Measurements from ENCODE around the gene MEA1. TPM values are rescaled to one million over a fixed set of nuclear protein-coding genes. Genes with fewer than 3 reads are reported as not detected.

The MEA1 gene
- total and polyA plus RNA-seq, 4 donors: 31.5 to 109 (median 106) TPM

GRCh38 chr6:42996513-42996912 lies 17.2 kb downstream of the MEA1 start:
- peak in 1 of 6 donors; percentile 15 for DNase-seq (ENCODE audit: low read depth in 4 of 6, low spot score in 6 of 6)
- H3K27ac ChIP-seq (ENCODE audit: low read depth, low read length): no peak overlapping the region
- H3K9me3 ChIP-seq (ENCODE audit: control insufficient read depth, insufficient read depth, low read length): no peaks in the 10 kb centered on the region
- peaks cover 18% of the 10 kb centered on the region for H3K36me3 ChIP-seq (ENCODE audit: control insufficient read depth, insufficient read depth, low read length)
- H3K4me3 ChIP-seq (ENCODE audit: low read depth, low read length): no peak overlapping the region
- H3K27me3 ChIP-seq (ENCODE audit: control insufficient read depth, insufficient read depth, low read length): no peaks in the 10 kb centered on the region
- no peaks in the 10 kb centered on the region for H3K4me1 ChIP-seq (ENCODE audit: control insufficient read depth, insufficient read depth, low read length)

- H3K27ac ChIP-seq (ENCODE audit: low read depth, low read length): no peak overlapping the region
- peaks cover 22% of the 10 kb centered on the region for H3K36me3 ChIP-seq (ENCODE audit: control insufficient read depth, insufficient read depth, low read length)
- no peak overlapping the region for H3K4me3 ChIP-seq (ENCODE audit: low read depth, low read length)
- 100% methylated on average over 1 of the region's 2 CpGs for WGBS (ENCODE audit: insufficient coverage)
- no peaks in the 10 kb centered on the region for H3K27me3 ChIP-seq (ENCODE audit: control insufficient read depth, insufficient read depth, low read length)
- no peaks in the 10 kb centered on the region for H3K9me3 ChIP-seq (ENCODE audit: control insufficient read depth, insufficient read depth, low read length)
- DNase-seq (ENCODE audit: low read depth in 4 of 6, low spot score in 6 of 6): no peak
- no peaks in the 10 kb centered on the region for H3K4me1 ChIP-seq (ENCODE audit: control insufficient read depth, insufficient read depth, low read length)
Measured at GRCh38 chr6:42993445-42993844, 20.3 kb downstream of the MEA1 start.

GRCh38 chr6:42989923-42990322 lies 23.8 kb downstream of the MEA1 start:
- no peaks in the 10 kb centered on the region for H3K27me3 ChIP-seq (ENCODE audit: control insufficient read depth, insufficient read depth, low read length)
- DNase-seq (ENCODE audit: low read depth in 4 of 6, low spot score in 6 of 6): no peak
- no peaks in the 10 kb centered on the region for H3K9me3 ChIP-seq (ENCODE audit: control insufficient read depth, insufficient read depth, low read length)
- WGBS (ENCODE audit: insufficient coverage): 61% methylated on average over 5 of the region's 5 CpGs
- peaks cover 16% of the 10 kb centered on the region for H3K4me1 ChIP-seq (ENCODE audit: control insufficient read depth, insufficient read depth, low read length)
- no peak overlapping the region for H3K27ac ChIP-seq (ENCODE audit: low read depth, low read length)
- peaks cover 30% of the 10 kb centered on the region for H3K36me3 ChIP-seq (ENCODE audit: control insufficient read depth, insufficient read depth, low read length)
- H3K4me3 ChIP-seq (ENCODE audit: low read depth, low read length): no peak overlapping the region

- no peak for DNase-seq (ENCODE audit: low read depth in 4 of 6, low spot score in 6 of 6)
- WGBS (ENCODE audit: insufficient coverage): 80% methylated on average over 1 of the region's 1 CpG
- Histone ChIP-seq H3K4me3 (ENCODE audit: low read depth, low read length) (no peak overlapping the region), H3K9me3 (ENCODE audit: control insufficient read depth, insufficient read depth, low read length) (no peaks in the 10 kb centered on the region), H3K36me3 (ENCODE audit: control insufficient read depth, insufficient read depth, low read length) (peaks cover 30% of the 10 kb centered on the region), H3K4me1 (ENCODE audit: control insufficient read depth, insufficient read depth, low read length) (peaks cover 21% of the 10 kb centered on the region), H3K27ac (ENCODE audit: low read depth, low read length) (no peak overlapping the region), H3K27me3 (ENCODE audit: control insufficient read depth, insufficient read depth, low read length) (no peaks in the 10 kb centered on the region)
Measured at GRCh38 chr6:42988486-42989020, 25.2 kb downstream of the MEA1 start.

- no peak overlapping the region for H3K27ac ChIP-seq (ENCODE audit: low read depth, low read length)
- H3K9me3 ChIP-seq (ENCODE audit: control insufficient read depth, insufficient read depth, low read length): no peaks in the 10 kb centered on the region
- DNase-seq (ENCODE audit: low read depth in 4 of 6, low spot score in 6 of 6): no peak
- 75% methylated on average over 3 of the region's 5 CpGs for WGBS (ENCODE audit: insufficient coverage)
- H3K4me3 ChIP-seq (ENCODE audit: low read depth, low read length): no peak overlapping the region
- H3K36me3 ChIP-seq (ENCODE audit: control insufficient read depth, insufficient read depth, low read length): peaks cover 27% of the 10 kb centered on the region
- H3K4me1 ChIP-seq (ENCODE audit: control insufficient read depth, insufficient read depth, low read length): peaks cover 26% of the 10 kb centered on the region
- H3K27me3 ChIP-seq (ENCODE audit: control insufficient read depth, insufficient read depth, low read length): no peaks in the 10 kb centered on the region
Measured at GRCh38 chr6:42987533-42988451, 26.0 kb downstream of the MEA1 start.

GRCh38 chr6:42984924-42985475 lies 28.7 kb downstream of the MEA1 start:
- peaks cover 24% of the 10 kb centered on the region for H3K36me3 ChIP-seq (ENCODE audit: control insufficient read depth, insufficient read depth, low read length)
- peak overlapping the region; percentile 69 for H3K4me3 ChIP-seq (ENCODE audit: low read depth, low read length)
- H3K4me1 ChIP-seq (ENCODE audit: control insufficient read depth, insufficient read depth, low read length): peaks cover 30% of the 10 kb centered on the region
- peak overlapping the region; percentile 79 for H3K27ac ChIP-seq (ENCODE audit: low read depth, low read length)
- 14% methylated on average over 12 of the region's 13 CpGs for WGBS (ENCODE audit: insufficient coverage)
- H3K27me3 ChIP-seq (ENCODE audit: control insufficient read depth, insufficient read depth, low read length): no peaks in the 10 kb centered on the region
- DNase-seq (ENCODE audit: low read depth in 4 of 6, low spot score in 6 of 6): peak in 2 of 6 donors; percentile 17 to 40
- H3K9me3 ChIP-seq (ENCODE audit: control insufficient read depth, insufficient read depth, low read length): no peaks in the 10 kb centered on the region

GRCh38 chr6:42984001-42984923 lies 29.5 kb downstream of the MEA1 start, which contains the start of gene PPP2R5D:
PPP2R5D (plus strand) TSS chr6:42984570; CDS start chr6:42984678, 108 bp downstream.
- Histone ChIP-seq H3K27ac (ENCODE audit: low read depth, low read length) (peak within 1 kb of the TSS; percentile 97), H3K36me3 (ENCODE audit: control insufficient read depth, insufficient read depth, low read length) (peaks cover 17% of the 10 kb centered on the region), H3K4me1 (ENCODE audit: control insufficient read depth, insufficient read depth, low read length) (peaks cover 37% of the 10 kb centered on the region), H3K9me3 (ENCODE audit: control insufficient read depth, insufficient read depth, low read length) (no peaks in the 10 kb centered on the region), H3K27me3 (ENCODE audit: control insufficient read depth, insufficient read depth, low read length) (no peaks in the 10 kb centered on the region), H3K4me3 (ENCODE audit: low read depth, low read length) (peak within 1 kb of the TSS; percentile 69)
- peak; percentile 94 to 100 (median 98) for DNase-seq (ENCODE audit: low read depth in 4 of 6, low spot score in 6 of 6)
- WGBS (ENCODE audit: insufficient coverage): under 1% methylated on average over 52 of the region's 59 CpGs

DNA sequence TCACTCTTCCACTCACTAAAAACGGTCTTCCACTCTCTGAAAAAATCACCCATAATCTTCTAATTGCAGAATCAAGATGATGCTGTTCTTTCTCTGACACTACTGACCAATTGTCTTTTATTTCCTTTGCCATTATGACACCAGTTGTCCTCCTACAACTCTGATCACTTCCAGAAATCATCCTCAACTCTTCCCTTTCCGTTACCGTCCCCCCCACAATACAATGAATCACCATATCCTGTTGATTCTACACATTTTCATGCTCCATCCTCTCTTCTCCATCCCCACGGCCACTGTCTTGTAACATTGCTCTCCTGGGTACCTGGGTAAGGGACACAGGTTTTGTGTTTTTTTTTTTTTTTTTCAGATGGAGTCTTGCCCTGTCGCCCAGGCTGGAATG lies 31.9 kb downstream of the MEA1 start:
- H3K4me1 ChIP-seq (ENCODE audit: control insufficient read depth, insufficient read depth, low read length): peaks cover 53% of the 10 kb centered on the region
- no peaks in the 10 kb centered on the region for H3K9me3 ChIP-seq (ENCODE audit: control insufficient read depth, insufficient read depth, low read length)
- H3K4me3 ChIP-seq (ENCODE audit: low read depth, low read length): no peak overlapping the region
- WGBS (ENCODE audit: insufficient coverage): 93% methylated on average over 4 of the region's 5 CpGs
- no peaks in the 10 kb centered on the region for H3K27me3 ChIP-seq (ENCODE audit: control insufficient read depth, insufficient read depth, low read length)
- no peak for DNase-seq (ENCODE audit: low read depth in 4 of 6, low spot score in 6 of 6)
- H3K36me3 ChIP-seq (ENCODE audit: control insufficient read depth, insufficient read depth, low read length): peaks cover 5% of the 10 kb centered on the region
- no peak overlapping the region for H3K27ac ChIP-seq (ENCODE audit: low read depth, low read length)

DNA sequence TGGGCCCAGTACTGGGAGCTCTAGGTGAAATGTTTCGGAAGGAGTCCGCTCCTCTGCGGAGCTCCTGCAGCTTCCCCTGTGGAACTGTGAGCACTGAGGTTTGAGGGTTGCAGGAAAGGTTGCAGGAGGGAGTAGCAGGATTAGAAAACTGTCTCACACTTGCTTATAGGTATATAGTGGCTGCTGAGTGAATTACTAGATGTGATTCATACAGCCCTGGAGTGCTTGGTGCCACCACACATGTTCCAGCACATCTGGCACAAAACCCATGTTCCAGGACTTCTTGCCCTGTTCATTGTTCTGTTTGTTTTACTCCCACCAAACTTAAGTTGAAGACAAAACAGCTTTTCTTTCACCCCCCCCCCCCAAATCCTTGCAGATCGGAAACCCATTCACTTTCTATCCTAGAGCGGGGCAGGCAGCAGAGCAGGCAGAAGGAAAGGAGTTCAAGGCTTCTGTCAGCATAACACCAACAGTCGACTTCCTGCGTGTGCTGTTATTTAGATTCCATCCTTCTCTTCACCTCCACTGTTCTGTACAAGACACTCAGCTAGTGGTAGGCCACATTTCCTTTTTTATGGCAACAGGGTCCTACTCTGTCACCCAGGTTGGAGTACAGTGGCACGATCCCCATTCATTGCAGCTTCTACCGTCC lies 34.1 kb downstream of the MEA1 start:
- H3K36me3 ChIP-seq (ENCODE audit: control insufficient read depth, insufficient read depth, low read length): peaks cover 3% of the 10 kb centered on the region
- WGBS (ENCODE audit: insufficient coverage): 44% methylated on average over 7 of the region's 9 CpGs
- H3K4me3 ChIP-seq (ENCODE audit: low read depth, low read length): peak overlapping the region; percentile 70
- H3K27me3 ChIP-seq (ENCODE audit: control insufficient read depth, insufficient read depth, low read length): no peaks in the 10 kb centered on the region
- peaks cover 37% of the 10 kb centered on the region for H3K4me1 ChIP-seq (ENCODE audit: control insufficient read depth, insufficient read depth, low read length)
- no peaks in the 10 kb centered on the region for H3K9me3 ChIP-seq (ENCODE audit: control insufficient read depth, insufficient read depth, low read length)
- peak overlapping the region; percentile 90 for H3K27ac ChIP-seq (ENCODE audit: low read depth, low read length)
- no peak for DNase-seq (ENCODE audit: low read depth in 4 of 6, low spot score in 6 of 6)

Measured in spinal cord (tissue), 10 donors.